K562 (cell line): ENCODE measurements around the gene CTDSPL. TPM values are rescaled to one million over a fixed set of nuclear protein-coding genes. Genes with fewer than 3 reads are reported as not detected.

Experiments used
- EWSR1 ChIP-seq: fragments of 450-650 bp; IDR thresholded peaks from 2 replicates; pipeline ENCODE4 v1.6.1; 2018; ENCODE audit warnings: borderline replicate concordance, mild to moderate bottlenecking, low read depth, moderate library complexity; ENCODE audit not compliant: partially characterized antibody
- FOSL1 ChIP-seq: fragments of 200-800 bp; sonication (Bioruptor generic); conservative IDR thresholded peaks from 2 replicates; pipeline ENCODE4 v1.6.1; 2016; ENCODE audit warnings: missing genetic modification characterization, missing compliant biosample characterization
- MAZ ChIP-seq, 2 experiments: fragments of 450-650 bp in 1 of 2; sonication (generic) in 1 of 2; formaldehyde crosslinking; IDR thresholded peaks in 1 of 2; conservative IDR thresholded peaks in 1 of 2; 2 replicates each; pipeline versions ENCODE4 v1.4.0 to v1.5.0; 2020; ENCODE audit warnings: mild to moderate bottlenecking in 1 of 2, missing genetic modification reagents in 1 of 2
- REST ChIP-seq, 2 experiments: fragments of 450-650 bp; formaldehyde crosslinking in 1 of 2; IDR thresholded peaks; 2 replicates each; pipeline versions ENCODE4 v1.4.0 to v1.6.1; 2014 to 2020; ENCODE audit warnings: mild to moderate bottlenecking in 2 of 2, borderline replicate concordance in 1 of 2, low read depth in 1 of 2
- SMARCB1 ChIP-seq: IDR thresholded peaks from 2 replicates; pipeline ENCODE4 v1.6.1; 2011; ENCODE audit warnings: improper control_type of control experiment, low read depth; ENCODE audit not compliant: insufficient read length
- SMARCC2 ChIP-seq: fragments of 450-650 bp; IDR thresholded peaks from 2 replicates; pipeline ENCODE4 v1.6.1; 2017; ENCODE audit warnings: antibody characterized with exemption, moderate library complexity, mild to moderate bottlenecking, low read depth
- ZBTB12 ChIP-seq: fragments of 250-450 bp; sonication (Bioruptor Pico); IDR thresholded peaks from 2 replicates; pipeline ENCODE4 v1.4.0; 2020
- polyA plus RNA-seq, 8 experiments: library from polyadenylated mRNA; depleted of rRNA in 4 of 8; stranded (reverse) in 5 of 8; unstranded in 3 of 8; fragments of >200 nt; fragmentation: Nextera tagmentation in 2 of 8; fragmentation: Illumina TruSeq in 1 of 8; extraction: Ambion mirVana in 2 of 8; extraction: Trizol in 1 of 8; gene quantifications; 2 replicates each; pipeline versions ENCODE4 v1.2.1 to v1.2.3, GENCODE V29; 2011 to 2014; ENCODE audit warnings: inconsistent platforms in 1 of 8, missing spikeins in 1 of 8
- total RNA-seq, 7 experiments: library from RNA; depleted of rRNA in 6 of 7; stranded (reverse); fragments of >200 nt in 6 of 7; fragmentation: Illumina TruSeq in 2 of 7; extraction: Trizol in 2 of 7; gene quantifications; 2 replicates each; pipeline versions ENCODE4 v1.2.1 to v1.2.3, GENCODE V29; 2011 to 2021; ENCODE audit warnings: low replicate concordance in 1 of 7
- TF ChIP-seq, protein P1 (sequence below): fragments of 450-650 bp; IDR thresholded peaks from 2 replicates; pipeline ENCODE4 v1.6.1; 2017; ENCODE audit warnings: mild to moderate bottlenecking, moderate library complexity
- TF ChIP-seq, protein P2 (sequence below): fragments of 450-650 bp; formaldehyde crosslinking; IDR thresholded peaks from 2 replicates; pipeline ENCODE4 v1.4.0; 2022; ENCODE audit warnings: missing genetic modification characterization
- TF ChIP-seq, protein P3 (sequence below): sonication (generic); formaldehyde crosslinking; IDR thresholded peaks from 2 replicates; pipeline ENCODE4 v1.8.0; 2023; ENCODE audit warnings: mild to moderate bottlenecking, missing genetic modification reagents

CTDSPL gene
- total and polyA plus RNA-seq, 9 of the 15 experiments (the other 6 are each of a cell fraction or from before 2014, with no cell fraction given): 5.1 to 19.3 (median 11.3) TPM

DNA sequence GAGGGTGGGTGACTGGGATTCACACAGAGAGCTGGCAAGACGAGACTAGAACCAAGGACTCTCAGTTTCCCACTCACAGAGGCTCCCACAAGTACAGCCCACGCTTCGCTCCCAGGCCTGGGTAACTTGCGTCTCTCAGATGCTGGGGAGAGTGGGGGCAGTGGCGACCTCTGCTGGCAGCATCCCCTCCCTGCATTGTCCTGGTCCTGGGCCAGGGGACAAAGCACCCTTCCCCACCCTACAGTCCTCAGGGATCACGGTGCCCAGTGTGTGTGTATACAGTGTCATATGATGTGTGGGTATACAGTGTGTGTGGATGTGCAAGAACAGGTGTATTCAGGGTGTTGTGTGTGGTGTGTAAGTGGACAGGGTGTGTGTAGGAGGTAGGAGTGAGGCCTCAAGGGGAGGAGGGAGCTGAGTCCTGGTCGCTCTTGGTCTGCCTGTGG is 141.7 kb downstream of the CTDSPL start (continued):
- TF ChIP-seq REST (IDR thresholded peaks at IDR 0.05; ENCODE audit: borderline replicate concordance): peak; percentile 86
- TF ChIP-seq REST (CRISPR knock-in tag; IDR thresholded peaks at IDR 0.05; ENCODE audit: low read depth): no peak
- TF ChIP-seq SMARCC2: no peak
- TF ChIP-seq FOSL1 (tag): no peak
- no peak for TF ChIP-seq ZBTB12
- TF ChIP-seq, protein P1, sequence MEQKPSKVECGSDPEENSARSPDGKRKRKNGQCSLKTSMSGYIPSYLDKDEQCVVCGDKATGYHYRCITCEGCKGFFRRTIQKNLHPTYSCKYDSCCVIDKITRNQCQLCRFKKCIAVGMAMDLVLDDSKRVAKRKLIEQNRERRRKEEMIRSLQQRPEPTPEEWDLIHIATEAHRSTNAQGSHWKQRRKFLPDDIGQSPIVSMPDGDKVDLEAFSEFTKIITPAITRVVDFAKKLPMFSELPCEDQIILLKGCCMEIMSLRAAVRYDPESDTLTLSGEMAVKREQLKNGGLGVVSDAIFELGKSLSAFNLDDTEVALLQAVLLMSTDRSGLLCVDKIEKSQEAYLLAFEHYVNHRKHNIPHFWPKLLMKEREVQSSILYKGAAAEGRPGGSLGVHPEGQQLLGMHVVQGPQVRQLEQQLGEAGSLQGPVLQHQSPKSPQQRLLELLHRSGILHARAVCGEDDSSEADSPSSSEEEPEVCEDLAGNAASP: no peak
- TF ChIP-seq MAZ (CRISPR knock-in tag; conservative IDR thresholded peaks at IDR 0.05 in 1 of 2, IDR thresholded peaks at IDR 0.05 in 1 of 2): peak in 1 of 2 experiments; percentile 73; a peak in 2 of 4 replicates
- TF ChIP-seq EWSR1: no peak
- no peak for TF ChIP-seq SMARCB1
- TF ChIP-seq, protein P2, sequence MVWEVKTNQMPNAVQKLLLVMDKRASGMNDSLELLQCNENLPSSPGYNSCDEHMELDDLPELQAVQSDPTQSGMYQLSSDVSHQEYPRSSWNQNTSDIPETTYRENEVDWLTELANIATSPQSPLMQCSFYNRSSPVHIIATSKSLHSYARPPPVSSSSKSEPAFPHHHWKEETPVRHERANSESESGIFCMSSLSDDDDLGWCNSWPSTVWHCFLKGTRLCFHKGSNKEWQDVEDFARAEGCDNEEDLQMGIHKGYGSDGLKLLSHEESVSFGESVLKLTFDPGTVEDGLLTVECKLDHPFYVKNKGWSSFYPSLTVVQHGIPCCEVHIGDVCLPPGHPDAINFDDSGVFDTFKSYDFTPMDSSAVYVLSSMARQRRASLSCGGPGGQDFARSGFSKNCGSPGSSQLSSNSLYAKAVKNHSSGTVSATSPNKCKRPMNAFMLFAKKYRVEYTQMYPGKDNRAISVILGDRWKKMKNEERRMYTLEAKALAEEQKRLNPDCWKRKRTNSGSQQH (CRISPR knock-in tag): peak; percentile 72; the same call in 1 of the 2 replicates
- TF ChIP-seq, protein P3, sequence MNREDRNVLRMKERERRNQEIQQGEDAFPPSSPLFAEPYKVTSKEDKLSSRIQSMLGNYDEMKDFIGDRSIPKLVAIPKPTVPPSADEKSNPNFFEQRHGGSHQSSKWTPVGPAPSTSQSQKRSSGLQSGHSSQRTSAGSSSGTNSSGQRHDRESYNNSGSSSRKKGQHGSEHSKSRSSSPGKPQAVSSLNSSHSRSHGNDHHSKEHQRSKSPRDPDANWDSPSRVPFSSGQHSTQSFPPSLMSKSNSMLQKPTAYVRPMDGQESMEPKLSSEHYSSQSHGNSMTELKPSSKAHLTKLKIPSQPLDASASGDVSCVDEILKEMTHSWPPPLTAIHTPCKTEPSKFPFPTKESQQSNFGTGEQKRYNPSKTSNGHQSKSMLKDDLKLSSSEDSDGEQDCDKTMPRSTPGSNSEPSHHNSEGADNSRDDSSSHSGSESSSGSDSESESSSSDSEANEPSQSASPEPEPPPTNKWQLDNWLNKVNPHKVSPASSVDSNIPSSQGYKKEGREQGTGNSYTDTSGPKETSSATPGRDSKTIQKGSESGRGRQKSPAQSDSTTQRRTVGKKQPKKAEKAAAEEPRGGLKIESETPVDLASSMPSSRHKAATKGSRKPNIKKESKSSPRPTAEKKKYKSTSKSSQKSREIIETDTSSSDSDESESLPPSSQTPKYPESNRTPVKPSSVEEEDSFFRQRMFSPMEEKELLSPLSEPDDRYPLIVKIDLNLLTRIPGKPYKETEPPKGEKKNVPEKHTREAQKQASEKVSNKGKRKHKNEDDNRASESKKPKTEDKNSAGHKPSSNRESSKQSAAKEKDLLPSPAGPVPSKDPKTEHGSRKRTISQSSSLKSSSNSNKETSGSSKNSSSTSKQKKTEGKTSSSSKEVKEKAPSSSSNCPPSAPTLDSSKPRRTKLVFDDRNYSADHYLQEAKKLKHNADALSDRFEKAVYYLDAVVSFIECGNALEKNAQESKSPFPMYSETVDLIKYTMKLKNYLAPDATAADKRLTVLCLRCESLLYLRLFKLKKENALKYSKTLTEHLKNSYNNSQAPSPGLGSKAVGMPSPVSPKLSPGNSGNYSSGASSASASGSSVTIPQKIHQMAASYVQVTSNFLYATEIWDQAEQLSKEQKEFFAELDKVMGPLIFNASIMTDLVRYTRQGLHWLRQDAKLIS (CRISPR knock-in tag): no peak
